RKO (cell line): ENCODE measurements around the gene CETP.
A peak's percentile ranks its signal among the peaks of the same experiment; 100 is the strongest.
"Not testable (repeated sequence)": the region's sequence is repeated elsewhere in the genome, so short reads cannot be mapped to it uniquely, and the experiment has no call there.

Experiments used
- DNase-seq: peaks from one replicate; pipeline ENCODE4 v3.0.0-alpha.2; 2016; ENCODE audit warnings: low spot score

The CETP gene

DNA sequence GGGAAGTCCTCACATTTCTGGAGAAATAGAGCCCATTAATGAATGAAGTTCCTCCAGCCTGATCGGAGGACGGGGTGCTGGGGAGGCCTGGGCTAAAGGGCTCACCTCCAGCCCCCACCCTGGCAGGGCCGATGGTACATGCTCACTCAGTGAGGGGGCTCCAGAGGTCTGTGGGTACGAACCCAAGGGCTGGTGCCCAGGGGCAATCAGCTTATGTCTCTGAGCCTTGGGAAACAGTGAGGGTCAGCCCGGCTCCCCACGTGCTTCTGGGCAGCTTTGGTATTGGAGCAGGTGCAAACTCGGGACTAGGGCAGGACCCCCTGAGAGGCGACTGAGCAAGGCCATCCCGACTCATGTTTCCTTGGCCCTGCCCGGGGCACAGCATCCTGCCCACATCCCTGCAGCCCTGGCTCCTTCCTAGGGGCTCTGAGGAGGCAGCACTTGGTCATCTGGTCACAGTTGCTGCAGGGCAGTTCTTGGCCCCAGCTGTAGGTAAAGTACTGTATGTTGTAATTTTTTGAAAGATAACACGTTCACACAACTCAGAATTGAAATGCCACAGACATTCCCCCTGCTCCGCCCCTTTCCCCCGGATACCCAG lies 969 bp upstream of the CETP start:
- DNase-seq: no peak

DNA sequence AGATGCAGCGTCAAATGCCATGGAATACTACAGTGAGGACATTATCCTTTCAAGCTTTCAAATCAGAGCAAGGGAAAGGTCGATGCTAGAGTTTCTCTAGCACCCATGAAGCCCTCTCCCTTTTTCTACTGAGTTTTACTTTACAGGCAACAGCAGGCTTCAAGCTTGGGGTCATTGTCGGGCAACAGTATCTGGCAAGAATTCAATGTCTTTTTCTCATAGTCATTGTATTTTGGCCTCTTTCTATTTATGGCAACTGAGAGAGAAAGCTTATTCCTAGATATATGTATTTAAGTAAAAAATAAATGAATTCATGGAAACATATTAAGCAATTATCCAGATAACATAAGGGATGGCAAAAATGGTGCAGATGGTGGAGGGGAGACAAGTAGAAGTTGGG lies 364 bp upstream of the CETP start:
- no peak for DNase-seq

DNA sequence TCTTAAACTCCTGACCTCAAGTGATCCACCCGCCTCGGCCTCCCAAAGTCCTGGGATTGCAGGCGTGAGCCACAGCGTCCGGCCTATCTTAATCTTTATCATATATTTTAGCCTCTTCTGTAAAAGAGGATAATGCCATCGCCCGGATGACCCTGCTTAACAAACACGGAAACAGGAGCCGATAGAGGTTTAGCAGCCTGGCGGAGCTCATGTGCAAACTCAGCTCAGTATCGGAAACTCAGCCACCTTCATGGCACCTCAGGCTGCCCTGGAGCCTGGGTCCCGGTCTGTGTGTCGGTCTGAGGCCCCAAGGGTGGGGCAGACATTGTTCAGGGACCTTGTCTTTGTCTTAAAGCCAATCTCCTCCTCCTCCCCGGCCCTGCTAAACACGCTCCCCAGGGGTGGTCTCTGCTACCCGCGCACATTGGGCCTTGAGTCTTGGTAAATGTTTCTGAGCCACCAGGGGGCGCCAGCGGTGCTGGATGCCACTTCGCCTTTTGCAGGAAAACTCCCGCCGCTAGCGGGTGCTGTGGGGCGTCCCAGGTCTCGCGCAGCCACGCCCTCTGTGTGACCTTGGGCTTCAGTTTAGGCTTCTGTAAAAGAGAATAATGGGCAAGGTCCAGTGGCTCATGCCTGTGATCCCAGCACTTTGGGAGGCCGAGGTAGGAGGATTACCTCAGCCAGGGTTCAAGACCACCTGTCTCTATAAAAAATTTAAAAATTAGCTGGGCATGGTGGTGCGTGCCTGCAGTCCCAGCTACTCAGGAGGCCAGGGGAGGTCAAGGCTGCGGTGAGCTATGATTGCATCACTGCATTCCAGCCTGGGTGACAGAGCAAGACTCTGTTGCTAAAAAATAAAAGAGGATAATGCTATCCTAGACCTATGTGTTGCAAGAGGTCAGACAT lies 2.7 kb downstream of the CETP start:
- peak; percentile 75 for DNase-seq

DNA sequence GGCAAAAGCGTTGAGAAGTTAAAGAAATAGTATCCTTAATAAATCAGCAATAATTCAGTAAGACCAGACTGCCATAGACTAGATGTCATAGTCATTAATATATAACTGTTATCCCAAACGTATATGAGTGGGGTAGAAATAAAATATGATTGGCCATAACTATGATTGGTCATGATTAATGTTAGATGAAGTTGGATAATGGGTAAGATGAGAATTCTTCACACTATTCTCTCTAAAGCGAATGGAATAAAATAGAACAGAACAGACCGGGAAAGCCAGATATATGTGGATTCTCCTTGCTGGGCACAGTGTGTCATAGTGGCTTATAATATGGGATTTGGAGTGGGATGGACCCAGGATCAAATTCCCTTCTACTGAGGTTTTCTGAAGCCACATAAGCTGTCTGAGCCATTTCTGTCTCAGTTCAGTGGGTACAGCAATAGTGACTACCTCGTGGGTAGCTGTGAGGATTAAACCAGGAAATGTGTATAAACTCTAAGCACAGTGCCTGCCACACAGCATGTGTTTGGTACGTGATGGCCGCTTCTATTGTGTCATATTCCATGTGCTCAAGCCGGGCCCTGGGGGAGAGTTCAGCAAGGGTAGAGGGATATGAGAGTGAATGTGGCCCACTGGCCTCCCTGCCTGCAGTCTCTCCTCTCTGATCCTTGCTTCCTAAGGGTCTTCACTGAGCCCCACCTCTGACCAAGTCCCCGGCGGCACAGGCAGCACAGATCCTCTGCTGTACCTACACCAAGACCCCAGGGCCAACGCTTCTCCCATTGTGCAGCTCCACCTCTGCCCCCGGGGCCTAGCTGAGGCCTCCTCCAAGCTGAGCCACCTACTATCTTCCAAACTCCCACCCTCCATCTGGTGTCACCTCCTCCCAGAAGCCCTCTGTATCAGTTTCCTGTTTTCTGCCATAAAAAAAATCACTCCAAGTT lies 3.7 kb downstream of the CETP start:
- no peak for DNase-seq

DNA sequence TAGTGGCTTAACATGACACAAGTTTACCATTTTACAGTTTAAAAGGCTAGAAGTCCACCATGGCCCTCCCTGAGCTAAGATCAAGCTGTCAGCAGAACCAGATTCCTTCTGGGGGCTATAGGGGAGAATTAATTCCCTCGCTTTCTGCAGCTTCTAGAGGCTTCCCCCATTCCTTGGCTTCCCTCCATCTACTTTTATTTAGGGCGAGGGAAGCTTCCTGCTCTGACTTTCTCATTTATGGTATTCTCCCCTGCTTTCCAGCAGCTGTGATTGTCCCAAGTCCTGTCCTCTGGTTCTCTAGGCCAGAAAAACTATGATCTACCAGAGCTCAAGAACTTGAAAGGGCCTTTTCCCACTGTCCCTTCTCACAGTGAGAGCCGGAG lies 4.3 kb downstream of the CETP start:
- DNase-seq: no peak

DNA sequence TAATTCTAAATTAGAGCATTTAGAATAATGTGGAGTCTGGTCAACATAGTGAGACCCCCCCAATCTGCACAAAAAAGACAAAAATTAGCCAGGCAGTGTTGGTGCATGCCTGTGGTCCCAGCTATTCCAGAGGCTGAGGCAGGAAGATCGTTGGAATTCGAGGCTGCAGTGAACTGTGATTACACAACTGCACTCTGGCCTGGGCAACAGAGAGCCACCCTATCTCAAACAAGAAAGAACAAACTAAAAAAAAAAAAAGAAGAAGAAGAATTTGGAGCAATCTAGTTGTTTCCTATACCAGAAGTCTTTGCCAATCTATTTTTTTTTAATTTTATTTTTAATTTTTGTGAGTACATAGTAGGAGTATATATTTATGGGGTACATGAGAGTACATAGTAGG lies 6.0 kb downstream of the CETP start:
- no peak for DNase-seq

DNA sequence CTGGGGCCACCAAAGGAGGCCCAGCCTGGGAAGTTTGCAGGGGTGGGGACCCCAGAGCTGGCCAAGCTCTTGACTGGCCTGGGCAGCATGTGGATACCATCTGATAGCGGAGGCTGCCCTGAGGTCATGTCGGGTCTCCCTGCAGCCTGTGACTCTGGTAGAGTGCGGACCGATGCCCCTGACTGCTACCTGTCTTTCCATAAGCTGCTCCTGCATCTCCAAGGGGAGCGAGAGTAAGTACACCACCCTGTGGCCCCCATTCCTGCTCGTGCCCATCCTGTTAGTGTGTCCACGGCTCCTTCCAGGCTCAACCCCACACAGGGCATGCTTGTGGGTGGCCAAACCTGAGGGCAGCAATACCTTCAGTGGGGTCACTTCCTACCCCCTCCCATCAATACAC lies 8.0 kb downstream of the CETP start:
- no peak for DNase-seq

DNA sequence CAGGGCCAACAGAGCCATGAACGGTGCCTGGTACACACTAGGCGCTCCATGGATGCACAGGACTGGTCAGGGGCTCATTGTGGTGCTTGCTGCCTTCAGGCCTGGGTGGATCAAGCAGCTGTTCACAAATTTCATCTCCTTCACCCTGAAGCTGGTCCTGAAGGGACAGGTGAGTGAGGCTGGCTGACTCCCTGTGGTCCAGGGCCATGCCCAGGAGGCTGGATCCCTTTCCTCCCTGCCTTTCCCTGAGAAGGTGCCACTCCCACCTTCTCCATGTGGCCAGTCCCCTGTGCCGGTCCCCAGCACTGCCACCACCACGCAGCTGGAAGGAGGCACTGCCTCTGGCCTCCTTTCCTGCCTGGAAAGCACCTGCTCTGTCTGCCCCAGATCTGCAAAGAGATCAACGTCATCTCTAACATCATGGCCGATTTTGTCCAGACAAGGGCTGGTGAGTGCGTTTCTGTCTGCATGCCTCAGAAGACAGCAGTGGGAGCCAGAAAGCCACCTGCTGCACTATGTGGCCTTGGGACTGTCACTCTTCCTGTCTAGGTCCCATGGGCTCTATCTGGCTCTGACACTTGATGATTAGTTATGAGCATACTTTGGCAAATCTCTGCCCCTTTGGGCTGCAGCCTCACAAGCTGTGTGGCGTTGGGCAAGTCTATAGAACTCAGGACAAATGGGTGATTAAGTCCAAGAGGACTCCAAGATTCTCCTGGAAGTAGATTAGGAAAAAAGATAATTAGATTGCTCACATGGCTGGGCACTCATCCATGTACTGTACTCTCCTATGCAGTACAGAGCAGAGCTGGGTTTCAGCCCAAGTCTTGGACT lies 9.4 kb downstream of the CETP start:
- no peak for DNase-seq

DNA sequence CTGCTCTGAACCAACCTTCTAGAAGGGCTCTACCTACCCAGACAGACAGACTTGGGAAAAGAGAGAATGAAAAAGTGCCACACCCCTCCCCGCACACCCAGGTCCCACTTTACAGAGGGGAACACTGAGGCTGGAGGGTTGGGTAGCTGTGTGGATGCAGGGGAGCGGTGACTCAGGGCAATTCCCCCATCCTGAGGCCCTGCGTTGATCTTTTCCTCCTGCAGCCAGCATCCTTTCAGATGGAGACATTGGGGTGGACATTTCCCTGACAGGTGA lies 10.0 kb downstream of the CETP start:
- no peak for DNase-seq

DNA sequence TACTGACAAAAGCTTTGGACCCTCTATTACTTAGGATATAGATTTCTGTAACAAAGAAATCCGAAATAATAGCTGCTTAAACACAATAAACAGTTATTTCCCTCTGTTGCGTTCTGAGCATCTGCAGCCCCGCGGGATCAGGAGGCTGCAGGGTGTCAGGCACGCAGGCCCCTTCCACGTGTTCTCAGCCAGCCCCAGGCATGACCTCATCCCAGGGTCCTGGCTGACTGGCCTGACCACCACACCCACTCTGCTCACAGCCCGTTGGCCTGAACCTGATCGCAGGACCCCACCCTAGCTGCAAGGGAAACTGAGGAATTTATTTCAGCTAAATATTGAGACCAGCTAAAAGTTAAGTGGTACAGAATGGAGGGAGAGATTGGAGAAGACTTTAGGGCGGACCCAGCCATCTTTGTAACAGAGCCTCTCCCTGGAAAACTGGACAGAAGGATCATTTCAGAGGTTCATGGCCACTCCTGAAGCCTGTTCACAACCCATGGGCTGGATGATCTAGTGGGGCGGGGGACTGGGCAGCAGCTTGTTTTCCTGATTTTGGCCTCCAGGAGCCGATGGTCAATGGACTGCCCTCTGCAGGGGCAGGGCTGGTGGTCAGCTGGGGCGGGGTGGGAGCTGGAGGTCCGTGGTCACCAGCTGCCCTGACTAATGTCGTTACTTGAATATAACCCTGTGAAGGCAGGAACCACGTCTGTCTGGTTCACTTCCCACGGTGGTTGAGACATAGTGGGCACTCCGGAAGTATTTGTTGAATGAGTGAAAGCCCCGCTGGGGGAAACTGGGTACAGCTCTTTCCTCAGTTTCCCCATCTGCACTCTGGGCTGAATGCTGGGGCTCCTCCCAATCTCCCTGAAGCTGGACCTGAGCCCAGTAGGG lies 10.9 kb downstream of the CETP start:
- DNase-seq: no peak

DNA sequence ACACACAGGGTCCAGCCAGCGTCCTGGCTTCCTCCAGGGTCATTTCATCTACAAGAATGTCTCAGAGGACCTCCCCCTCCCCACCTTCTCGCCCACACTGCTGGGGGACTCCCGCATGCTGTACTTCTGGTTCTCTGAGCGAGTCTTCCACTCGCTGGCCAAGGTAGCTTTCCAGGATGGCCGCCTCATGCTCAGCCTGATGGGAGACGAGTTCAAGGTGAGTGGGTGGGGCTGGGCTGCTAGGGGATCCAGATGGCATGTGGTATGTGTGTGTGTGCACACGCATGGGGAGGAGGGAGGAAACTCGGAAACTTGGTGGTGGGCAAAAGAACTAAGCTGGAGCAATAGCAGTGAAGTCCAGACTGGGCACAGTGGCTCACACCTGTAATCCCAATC lies 11.5 kb downstream of the CETP start:
- DNase-seq: no peak

DNA sequence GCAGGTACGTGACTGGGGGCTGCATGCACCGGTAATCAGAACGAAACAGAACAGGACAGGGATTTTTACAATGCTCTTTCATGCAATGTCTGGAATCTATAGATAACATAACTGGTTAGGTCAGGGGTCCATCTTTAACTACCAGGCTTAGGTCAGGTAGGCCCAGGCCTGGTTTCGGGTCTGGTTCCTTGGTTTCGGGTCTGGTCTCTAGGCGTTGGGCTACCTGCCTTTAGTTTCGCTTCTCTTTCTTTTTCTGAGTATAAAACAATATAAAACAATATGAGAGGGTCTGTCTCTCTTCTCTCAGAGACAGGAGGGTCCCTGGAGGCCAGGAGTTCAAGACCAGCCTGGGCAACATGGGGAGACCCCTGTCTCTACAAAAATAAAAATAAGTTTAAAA lies 12.1 kb downstream of the CETP start:
- not testable (repeated sequence) for DNase-seq

DNA sequence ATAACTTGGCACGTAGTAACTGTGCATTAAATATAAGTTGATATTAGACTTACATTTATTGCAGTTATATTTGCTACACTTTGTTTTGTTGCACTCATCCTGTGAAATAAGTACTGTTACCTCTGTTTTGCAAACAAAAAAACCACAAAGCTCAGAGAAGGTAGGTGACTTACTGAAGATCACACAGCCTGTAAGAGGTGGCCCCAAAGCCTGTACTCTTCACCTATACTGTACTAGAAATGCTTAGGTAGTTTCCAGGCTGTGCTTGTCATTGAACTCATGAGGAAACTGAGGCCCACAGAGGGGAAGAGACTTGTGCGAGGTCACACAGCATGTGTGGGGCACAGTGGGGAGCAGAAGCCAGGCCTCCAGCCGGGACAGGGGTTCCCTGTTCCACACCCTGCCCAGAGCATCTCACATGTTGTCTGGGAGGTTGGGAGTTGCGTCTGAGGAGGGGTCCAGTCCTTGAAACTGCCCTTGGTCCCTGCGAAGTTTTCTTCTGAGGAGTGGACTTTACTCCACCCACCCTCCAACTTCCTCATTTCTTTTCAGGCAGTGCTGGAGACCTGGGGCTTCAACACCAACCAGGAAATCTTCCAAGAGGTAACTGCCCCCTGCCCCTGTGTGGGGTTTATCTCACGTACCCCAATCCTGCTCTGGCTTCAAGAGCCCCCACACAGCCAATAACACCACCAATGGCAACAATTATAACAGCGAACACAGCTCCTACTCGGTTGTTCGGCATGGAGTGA lies 13.0 kb downstream of the CETP start:
- no peak for DNase-seq

DNA sequence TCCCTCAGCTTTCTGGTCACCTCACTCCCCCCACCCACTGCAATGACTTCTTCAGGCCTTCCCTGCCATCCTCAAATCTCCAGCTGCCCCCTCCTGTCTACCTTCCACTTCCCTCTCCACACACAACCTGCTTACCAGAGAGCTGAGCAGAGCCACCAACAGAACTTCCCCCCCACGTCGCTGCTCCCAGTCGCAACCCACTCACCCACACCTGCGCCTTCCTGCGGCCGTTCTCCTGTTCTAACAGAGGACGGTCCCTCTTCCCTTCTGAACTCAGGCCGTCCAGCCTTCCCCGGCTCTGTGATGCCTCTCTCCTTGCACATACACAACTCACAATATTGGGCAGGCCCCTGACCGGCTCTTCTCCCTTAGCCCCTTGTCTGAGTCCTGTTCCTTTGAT lies 14.0 kb downstream of the CETP start:
- DNase-seq: no peak

DNA sequence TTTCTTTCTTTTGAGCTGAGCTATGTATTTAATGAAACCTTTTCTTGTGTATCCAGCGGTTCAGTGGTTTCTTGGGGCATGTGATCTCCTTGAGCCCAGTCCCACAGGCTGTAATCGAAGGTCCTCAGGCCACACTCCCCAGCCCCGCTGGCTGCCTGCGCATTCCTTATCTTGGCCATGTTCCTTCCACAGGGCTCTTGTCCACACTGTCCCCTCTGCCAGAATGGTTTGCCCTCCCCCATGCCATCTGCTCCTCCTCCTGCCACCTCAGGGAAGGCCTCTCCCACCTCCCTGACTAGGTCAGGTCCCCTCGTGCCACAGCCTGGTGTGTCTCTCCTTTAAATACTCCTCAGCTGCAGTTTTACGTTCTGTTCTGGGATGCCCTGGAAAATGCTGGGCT lies 15.5 kb downstream of the CETP start:
- DNase-seq: no peak

DNA sequence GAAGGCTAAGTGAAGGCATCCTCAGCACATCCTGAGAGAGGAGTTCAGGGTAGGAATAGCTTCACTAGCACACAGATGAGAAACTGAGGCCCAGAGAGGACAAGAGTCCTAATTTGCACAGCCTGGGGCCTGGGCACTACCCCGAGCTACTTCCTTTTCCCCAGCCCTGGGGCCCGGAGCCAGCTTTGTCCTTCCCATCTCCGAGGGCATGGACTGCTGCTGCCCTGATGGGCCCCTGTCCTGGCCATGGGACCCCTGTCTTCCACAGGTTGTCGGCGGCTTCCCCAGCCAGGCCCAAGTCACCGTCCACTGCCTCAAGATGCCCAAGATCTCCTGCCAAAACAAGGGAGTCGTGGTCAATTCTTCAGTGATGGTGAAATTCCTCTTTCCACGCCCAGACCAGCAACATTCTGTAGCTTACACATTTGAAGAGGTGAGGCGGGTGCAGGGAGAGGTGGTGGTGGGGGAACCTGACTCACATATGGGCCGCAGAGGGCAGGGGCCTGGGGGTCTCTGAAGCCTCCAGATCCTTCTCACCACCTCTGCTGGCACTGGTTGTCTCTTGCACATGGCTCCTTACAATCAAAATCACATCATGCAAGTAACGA lies 16.2 kb downstream of the CETP start:
- no peak for DNase-seq

DNA sequence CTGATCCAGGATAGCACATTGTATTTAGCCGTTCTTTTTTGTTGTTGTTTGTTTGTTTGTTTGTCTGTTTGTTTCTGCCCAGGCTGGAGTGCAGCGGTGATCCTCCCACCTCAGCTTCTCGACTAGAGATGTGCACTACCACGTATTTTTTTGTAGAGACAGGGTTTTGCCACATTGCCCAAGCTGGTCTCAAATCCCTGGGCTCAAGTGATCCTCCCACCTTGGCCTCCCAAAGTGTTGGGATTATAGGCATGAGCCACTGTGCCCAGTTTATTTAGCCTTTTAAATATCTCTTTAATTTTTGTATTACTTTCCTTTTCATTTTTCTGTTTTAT lies 18.4 kb downstream of the CETP start:
- DNase-seq: no peak

DNA sequence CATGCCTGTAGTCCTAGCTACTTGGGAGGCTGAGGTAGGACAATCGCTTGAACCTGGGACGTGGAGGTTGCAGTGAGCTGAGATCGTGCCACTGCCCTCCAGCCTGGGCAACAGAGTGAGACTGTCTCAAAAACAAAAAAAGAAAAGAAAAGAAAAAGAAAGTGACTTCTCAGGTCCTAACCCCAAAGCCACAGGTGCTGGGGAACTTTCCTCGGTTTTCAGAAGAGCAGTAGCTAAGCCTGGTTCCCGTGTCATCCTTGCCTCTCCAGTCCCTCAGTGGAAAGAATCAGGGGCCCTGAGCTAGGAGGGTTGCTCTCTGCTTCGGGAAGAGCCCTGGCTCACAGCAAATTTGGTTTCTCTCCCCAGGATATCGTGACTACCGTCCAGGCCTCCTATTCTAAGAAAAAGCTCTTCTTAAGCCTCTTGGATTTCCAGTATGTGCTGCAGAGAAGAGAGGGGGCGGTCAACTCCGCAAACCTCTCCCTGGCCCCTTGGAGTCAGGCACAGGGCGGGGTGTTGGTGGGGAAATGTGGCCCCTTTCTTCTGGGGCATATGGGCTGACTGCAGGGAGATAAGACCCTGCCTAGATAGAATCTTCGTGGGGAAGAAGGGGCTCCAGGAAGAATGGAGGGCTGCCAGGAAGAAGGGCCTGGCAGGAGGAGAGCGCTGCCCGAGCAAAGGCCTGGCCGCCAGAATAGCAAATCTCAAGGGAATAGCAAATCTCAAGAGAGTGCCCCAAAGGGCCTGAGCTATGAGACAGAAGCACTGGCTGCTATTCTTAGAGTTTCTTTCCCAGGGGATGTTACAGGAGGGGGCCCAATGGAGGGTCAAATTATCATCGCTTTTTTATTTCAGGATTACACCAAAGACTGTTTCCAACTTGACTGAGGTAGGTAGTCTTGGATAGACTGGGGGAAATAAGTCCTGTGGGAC lies 19.3 kb downstream of the CETP start:
- DNase-seq: no peak

DNA sequence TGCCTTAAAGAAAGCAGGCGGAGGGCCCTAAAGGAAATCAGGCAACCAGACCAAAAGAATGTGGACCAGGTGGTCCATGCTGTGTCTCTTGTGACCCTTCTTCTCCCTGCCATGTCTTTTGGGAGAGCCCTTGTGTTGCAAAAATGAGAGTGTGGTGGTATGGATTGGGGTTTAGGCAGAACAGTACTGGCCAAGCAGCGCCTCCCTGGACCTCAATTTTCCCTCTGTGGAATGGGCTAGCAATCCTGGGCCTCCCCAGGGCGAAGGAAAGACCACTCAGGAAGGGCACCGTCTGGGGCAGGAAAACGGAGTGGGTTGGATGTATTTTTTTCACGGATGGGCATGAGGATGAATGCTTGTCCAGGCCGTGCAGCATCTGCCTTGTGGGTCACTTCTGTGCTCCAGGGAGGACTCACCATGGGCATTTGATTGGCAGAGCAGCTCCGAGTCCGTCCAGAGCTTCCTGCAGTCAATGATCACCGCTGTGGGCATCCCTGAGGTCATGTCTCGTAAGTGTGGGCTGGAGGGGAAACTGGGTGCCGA lies 20.1 kb downstream of the CETP start:
- no peak for DNase-seq
